GM12865 (cell line): ENCODE results near the gene NELFB.
"Not testable (repeated sequence)": the region's sequence is repeated elsewhere in the genome, so short reads cannot be mapped to it uniquely, and the experiment has no call there.

Source experiments
- DNase-seq: peaks from one replicate; pipeline ENCODE4 v3.0.0; 2010; ENCODE audit warnings: low read depth
- H3K4me3 ChIP-seq: 2 replicates; pipeline ENCODE4 v1.5.1; 2011; ENCODE audit warnings: mild to moderate bottlenecking, low read depth, low read length, control low read depth
- TF ChIP-seq, protein P1 (sequence below): IDR thresholded peaks from 2 replicates; pipeline ENCODE4 v1.5.1; 2011; ENCODE audit warnings: low read length, control low read depth, low read depth, inconsistent platforms; ENCODE audit not compliant: insufficient read depth; ENCODE audit errors: missing control alignments

NELFB gene

GRCh38 chr9:137237759-137238726 lies 17.1 kb upstream of the NELFB start:
- DNase-seq, result no peak
- H3K4me3 ChIP-seq, result no peak overlapping the region
- TF ChIP-seq, protein P1, sequence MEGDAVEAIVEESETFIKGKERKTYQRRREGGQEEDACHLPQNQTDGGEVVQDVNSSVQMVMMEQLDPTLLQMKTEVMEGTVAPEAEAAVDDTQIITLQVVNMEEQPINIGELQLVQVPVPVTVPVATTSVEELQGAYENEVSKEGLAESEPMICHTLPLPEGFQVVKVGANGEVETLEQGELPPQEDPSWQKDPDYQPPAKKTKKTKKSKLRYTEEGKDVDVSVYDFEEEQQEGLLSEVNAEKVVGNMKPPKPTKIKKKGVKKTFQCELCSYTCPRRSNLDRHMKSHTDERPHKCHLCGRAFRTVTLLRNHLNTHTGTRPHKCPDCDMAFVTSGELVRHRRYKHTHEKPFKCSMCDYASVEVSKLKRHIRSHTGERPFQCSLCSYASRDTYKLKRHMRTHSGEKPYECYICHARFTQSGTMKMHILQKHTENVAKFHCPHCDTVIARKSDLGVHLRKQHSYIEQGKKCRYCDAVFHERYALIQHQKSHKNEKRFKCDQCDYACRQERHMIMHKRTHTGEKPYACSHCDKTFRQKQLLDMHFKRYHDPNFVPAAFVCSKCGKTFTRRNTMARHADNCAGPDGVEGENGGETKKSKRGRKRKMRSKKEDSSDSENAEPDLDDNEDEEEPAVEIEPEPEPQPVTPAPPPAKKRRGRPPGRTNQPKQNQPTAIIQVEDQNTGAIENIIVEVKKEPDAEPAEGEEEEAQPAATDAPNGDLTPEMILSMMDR, result no peak

- DNase-seq, result not testable (repeated sequence)
- peak overlapping the region; percentile 62 for H3K4me3 ChIP-seq
Measured at GRCh38 chr9:137239541-137240200, 15.5 kb upstream of the NELFB start.

DNA sequence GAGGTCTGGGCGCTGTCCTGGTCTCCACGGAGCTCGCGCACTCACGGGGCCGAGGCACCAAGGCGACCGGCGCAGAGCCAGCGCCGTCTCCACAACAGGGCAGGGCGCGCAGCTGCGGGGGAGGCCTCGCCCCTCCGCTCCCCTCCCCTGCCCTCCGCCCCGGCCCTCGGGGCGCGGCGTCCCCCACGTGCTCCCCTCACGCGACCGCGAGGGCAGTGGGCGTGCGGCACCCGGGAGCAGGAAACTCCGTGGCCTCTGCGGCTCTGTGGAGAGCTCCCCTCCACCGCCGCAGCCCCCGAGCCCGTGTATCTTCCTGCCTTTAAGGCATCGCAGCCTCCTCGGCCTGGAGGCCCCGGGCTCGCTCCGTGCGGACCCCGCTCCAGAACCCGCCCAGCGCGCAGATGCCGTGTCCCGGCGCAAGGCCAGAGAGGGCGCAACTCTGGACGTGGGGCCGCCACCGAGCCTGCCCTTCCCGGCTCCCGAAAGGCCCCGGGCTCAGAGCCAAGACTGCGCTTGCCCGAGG lies 14.7 kb upstream of the NELFB start:
- DNase-seq, result peak; percentile 83
- peak overlapping the region; percentile 62 for H3K4me3 ChIP-seq
- TF ChIP-seq, protein P1, result no peak

DNA sequence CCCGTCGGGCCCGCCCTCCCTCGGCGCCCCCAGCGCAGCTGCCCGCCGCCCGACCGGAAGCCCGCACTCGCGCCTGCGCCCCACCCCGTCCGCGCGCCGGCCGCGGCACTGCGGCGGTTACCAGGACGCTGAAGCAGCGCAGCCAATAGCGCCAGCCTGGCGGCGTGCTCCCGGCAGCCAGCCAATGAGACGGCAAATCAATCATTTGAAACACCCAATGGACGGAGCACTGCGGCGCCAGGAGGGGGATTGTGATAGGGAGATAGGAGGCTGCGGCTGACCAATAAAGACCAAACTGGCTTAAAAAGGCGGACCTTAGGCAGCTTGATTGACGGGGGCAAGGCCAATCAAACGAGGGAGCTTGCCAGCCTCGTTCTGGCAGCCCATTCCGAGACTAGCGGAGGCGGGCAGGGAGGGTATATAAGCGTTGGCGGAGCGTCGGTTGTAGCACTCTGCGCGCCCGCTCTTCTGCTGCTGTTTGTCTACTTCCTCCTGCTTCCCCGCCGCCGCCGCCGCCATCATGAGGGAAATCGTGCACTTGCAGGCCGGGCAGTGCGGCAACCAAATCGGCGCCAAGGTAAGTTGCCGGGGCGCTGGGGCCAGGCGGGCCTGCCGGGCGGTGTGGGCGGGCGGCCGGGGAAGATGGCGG lies 14.2 kb upstream of the NELFB start, which contains the start of gene TUBB4B:
TUBB4B (plus strand) TSS at position 447 of the 649 bp plus-strand sequence; CDS start at position 521, 74 bp downstream.
- DNase-seq, result peak; percentile 100
- H3K4me3 ChIP-seq, result peak within 1 kb of the TSS; percentile 77
- TF ChIP-seq, protein P1, result no peak

DNA sequence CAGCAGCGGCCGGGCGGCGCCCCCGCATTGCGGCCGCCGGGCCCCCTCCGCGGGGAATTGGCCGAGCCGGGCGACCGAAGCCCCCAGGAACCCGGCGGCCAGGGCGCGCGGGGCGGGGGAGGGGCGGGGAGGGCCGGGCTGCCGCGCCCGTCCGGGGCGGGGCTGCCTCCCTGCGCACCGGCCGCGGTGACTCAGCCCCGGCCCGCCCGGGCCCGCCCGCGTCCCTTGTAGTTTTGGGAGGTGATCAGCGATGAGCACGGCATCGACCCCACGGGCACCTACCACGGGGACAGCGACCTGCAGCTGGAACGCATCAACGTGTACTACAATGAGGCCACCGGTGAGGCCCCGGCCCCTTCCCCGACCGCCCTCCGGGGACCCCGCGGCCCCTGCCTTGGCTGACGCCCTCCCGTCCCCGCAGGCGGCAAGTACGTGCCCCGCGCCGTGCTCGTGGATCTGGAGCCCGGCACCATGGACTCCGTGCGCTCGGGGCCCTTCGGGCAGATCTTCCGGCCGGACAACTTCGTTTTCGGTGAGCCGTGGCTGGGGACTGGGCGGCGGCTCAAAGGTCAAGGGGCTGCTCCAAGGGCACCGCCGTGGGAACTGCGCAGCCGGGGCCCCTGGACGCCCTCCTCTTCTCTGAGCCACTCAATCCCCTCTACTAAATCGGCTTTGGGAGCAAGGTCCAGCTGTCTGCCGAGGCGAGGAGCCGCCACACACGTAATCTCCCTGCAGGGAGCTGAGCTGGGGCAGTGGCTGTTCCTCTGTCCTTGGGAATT lies 13.4 kb upstream of the NELFB start:
- TF ChIP-seq, protein P1, result no peak
- peak; percentile 58 for DNase-seq
- peak overlapping the region; percentile 77 for H3K4me3 ChIP-seq

GRCh38 chr9:137242269-137243203 lies 12.6 kb upstream of the NELFB start:
- peak overlapping the region; percentile 77 for H3K4me3 ChIP-seq
- TF ChIP-seq, protein P1, result no peak
- no peak for DNase-seq

GRCh38 chr9:137243266-137243625 lies 11.9 kb upstream of the NELFB start:
- not testable (repeated sequence) for H3K4me3 ChIP-seq, DNase-seq
